Activated CD4-positive, alpha-beta T cell treated with anti-CD3 and anti-CD28 coated beads, Interleukin-10, Interleukin-2, amounts not matched to agents 100 ng/mL and 50 ng/mL, durations not matched to agents 16 hours and 8 hours (primary cell): ENCODE measurements around the gene ADPRH.

Source experiments
- DNase-seq: peaks from one replicate; pipeline ENCODE4 v3.0.0-alpha.2; 2020

The ADPRH gene

GRCh38 chr3:119631516-119631915 is 52.2 kb downstream of the ADPRH start:
- no peak for DNase-seq

- no peak for DNase-seq
These were observed 52.9 kb downstream of the ADPRH start for GRCh38 chr3:119632216-119632615.

- DNase-seq, result no peak
These were observed 53.5 kb downstream of the ADPRH start for GRCh38 chr3:119632829-119633228.

- DNase-seq, result no peak
These were observed 56.4 kb downstream of the ADPRH start for GRCh38 chr3:119635719-119636118.

- no peak for DNase-seq
These were observed 57.0 kb downstream of the ADPRH start for GRCh38 chr3:119636249-119636648.

GRCh38 chr3:119636891-119637611 is 57.8 kb downstream of the ADPRH start:
- DNase-seq, result no peak

- DNase-seq, result peak; percentile 72
These were observed 58.6 kb downstream of the ADPRH start for GRCh38 chr3:119637679-119638477.
